H1 (cell line): ENCODE data around the gene DPYD.

Experiments used
- ASH2L ChIP-seq: fragments of 200-600, 300-600 bp; sonication (generic); IDR thresholded peaks from one replicate; pipeline ENCODE4 v1.7.1; 2017; ENCODE audit warnings: low read length
- CEBPB ChIP-seq: IDR thresholded peaks from 2 replicates; pipeline ENCODE4 v1.6.1; 2012; ENCODE audit warnings: low read depth, low read length
- CHD2 ChIP-seq: IDR thresholded peaks from 2 replicates; pipeline ENCODE4 v1.6.1; 2012; ENCODE audit warnings: low read length, improper control_type of control experiment
- EZH2 ChIP-seq: fragments of 200-600 bp; sonication (generic); IDR thresholded peaks from 2 replicates; pipeline ENCODE4 v1.7.1; 2012; ENCODE audit warnings: low read depth, mild to moderate bottlenecking, moderate library complexity, low read length, inconsistent platforms; ENCODE audit not compliant: severe bottlenecking
- MAFK ChIP-seq: IDR thresholded peaks from 2 replicates; pipeline ENCODE4 v1.6.1; 2012; ENCODE audit warnings: low read depth, mild to moderate bottlenecking, improper control_type of control experiment, low read length
- PHF8 ChIP-seq: fragments of 200-600 bp; sonication (generic); conservative IDR thresholded peaks from 2 replicates; pipeline ENCODE4 v1.7.1; 2012; ENCODE audit warnings: low read depth, mild to moderate bottlenecking, inconsistent platforms, low read length, moderate library complexity
- RAD21 ChIP-seq, 2 experiments: IDR thresholded peaks in 1 of 2; conservative IDR thresholded peaks in 1 of 2; 2 replicates each; pipeline ENCODE4 v1.6.1; 2011; ENCODE audit warnings: low read depth in 2 of 2, low read length in 2 of 2, improper control_type of control experiment in 1 of 2, inconsistent platforms in 1 of 2, mild to moderate bottlenecking in 1 of 2, moderate library complexity in 1 of 2
- RNF2 ChIP-seq: fragments of 200-900, 300-1000 bp; sonication (generic); IDR thresholded peaks from 2 replicates; pipeline ENCODE4 v1.7.1; 2016; ENCODE audit warnings: borderline replicate concordance, low read depth, mild to moderate bottlenecking, antibody characterized with exemption, low read length; ENCODE audit not compliant: poor library complexity, severe bottlenecking; ENCODE audit errors: missing control alignments
- TF ChIP-seq, protein P1 (sequence below), 3 experiments: IDR thresholded peaks; 1 replicate in 2 of 3; 2 replicates in 1 of 3; pipeline versions ENCODE4 v1.5.1 to v1.6.1; 2011; ENCODE audit warnings: low read length in 3 of 3, mild to moderate bottlenecking in 3 of 3, inconsistent platforms in 2 of 3, low read depth in 1 of 3, moderate library complexity in 1 of 3; ENCODE audit not compliant: insufficient read depth in 1 of 3; ENCODE audit errors: control extremely low read depth in 1 of 3

DNA sequence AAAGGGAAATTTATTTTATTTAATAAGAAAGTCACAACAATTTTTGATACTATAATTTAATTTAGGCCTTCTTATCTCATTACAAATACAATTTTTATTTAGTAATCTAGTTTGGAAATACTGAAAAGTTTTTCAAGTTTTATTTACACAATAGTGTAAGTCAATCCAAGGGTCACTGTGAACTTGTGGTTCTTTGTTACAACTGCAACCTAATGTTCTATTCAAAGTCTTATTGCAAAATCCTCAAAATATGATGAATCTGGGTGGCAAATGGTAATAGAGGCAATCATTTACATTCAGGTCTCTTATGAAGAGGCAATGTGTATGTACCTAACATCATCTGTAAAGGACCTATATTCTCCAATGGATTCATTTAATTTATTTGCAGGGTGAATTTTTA, 421.2 kb downstream of the DPYD start:
- no peak for TF ChIP-seq EZH2
- no peak for TF ChIP-seq CEBPB
- TF ChIP-seq, protein P1, sequence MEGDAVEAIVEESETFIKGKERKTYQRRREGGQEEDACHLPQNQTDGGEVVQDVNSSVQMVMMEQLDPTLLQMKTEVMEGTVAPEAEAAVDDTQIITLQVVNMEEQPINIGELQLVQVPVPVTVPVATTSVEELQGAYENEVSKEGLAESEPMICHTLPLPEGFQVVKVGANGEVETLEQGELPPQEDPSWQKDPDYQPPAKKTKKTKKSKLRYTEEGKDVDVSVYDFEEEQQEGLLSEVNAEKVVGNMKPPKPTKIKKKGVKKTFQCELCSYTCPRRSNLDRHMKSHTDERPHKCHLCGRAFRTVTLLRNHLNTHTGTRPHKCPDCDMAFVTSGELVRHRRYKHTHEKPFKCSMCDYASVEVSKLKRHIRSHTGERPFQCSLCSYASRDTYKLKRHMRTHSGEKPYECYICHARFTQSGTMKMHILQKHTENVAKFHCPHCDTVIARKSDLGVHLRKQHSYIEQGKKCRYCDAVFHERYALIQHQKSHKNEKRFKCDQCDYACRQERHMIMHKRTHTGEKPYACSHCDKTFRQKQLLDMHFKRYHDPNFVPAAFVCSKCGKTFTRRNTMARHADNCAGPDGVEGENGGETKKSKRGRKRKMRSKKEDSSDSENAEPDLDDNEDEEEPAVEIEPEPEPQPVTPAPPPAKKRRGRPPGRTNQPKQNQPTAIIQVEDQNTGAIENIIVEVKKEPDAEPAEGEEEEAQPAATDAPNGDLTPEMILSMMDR (IDR thresholded peaks at IDR 0.05; ENCODE audit: control extremely low read depth in 1 of 3, insufficient read depth in 1 of 3, low read depth in 1 of 3, low read length in 3 of 3): no peak
- no peak for TF ChIP-seq ASH2L
- TF ChIP-seq MAFK: no peak
- TF ChIP-seq RAD21 (IDR thresholded peaks at IDR 0.05 in 1 of 2, conservative IDR thresholded peaks at IDR 0.05 in 1 of 2; ENCODE audit: low read depth in 2 of 2, low read length in 2 of 2): no peak
- TF ChIP-seq RNF2: no peak
- no peak for TF ChIP-seq PHF8
- no peak for TF ChIP-seq CHD2
